Measurements from ENCODE around the gene PHGDH. TPM values are rescaled to one million over a fixed set of nuclear protein-coding genes. Genes with fewer than 3 reads are reported as not detected.

PHGDH gene
- total RNA-seq, 1 donor from 2014 or later = 371 TPM

DNA sequence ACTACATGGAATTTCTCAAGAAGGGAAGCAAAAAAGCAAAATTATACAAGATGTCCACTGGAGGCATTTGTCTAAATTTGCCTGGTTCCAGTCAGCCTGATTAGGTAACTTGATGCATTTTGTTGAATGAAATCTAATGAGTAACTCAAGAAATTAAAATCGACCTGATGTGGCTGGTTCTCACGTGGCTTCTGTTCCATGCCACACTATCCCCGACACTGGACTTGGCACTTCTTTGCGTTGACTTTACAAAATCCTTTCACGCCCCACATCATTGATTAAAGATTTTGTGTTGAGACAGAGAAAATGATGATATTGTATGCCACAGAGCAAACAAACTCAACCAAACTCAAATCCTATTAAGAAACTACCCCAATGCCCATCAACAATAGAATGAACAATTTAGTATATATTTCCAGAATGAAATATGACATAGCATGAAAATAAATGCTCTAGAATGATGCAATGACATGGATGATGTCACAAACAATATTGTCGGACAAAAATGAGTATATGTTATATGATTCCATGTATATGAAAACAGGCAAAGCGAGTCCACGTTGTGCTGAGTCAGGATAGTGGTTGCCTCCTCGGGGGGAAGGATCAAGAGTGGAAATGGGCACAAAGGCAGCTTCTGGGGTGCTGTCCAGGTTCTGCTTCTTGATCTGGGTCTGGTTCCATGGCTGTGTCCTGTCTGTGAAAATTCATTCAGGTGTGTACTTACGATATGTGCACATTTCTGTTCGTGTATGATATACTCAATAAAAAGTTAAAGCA lies 69.9 kb downstream of the PHGDH start:
- no peak for FAIRE-seq
- no peak overlapping the region for H3K4me2 ChIP-seq (ENCODE audit: low read length)
- H3K4me1 Mint-ChIP-seq (ENCODE audit: low read depth, unreplicated experiment) = peaks cover 6% of the 10 kb centered on the region

DNA sequence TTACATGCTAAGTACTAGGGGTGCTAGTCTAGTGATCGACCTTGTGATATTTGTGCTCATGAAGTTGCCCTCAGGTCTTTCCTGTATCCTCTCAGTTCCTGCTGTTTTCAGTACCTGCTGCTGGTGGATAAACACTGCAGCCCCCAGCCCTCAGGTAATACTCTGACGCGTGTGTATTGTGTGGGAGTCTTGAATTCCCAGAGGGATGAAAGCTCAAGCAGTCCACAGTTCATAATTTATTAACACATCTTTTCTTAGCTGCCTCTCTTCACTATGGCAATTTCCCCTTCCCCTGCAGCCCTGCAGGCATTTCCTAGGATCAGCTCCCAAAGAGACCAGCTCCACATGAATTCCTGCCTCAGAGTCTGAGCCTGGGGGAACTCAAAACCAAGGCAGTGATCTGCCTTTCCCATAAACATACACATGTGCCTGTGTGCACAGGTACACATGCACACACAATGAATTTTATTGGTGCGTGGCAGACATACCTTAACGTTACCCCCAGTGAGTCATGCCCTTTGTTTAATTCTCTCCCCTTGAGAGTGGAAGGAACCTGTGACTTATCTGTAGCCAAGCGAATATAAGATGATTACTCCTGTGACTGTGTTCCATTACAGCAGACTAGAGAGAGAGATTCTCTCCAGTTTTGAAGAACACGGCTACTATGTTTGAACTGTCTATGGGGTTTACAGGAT lies 71.0 kb downstream of the PHGDH start:
- H2AFZ ChIP-seq (ENCODE audit: low read depth, low read length) = no peak overlapping the region
- no peak overlapping the region for H3K4me2 ChIP-seq (ENCODE audit: low read length)
- Mint-ChIP-seq H3K4me3 (ENCODE audit: unreplicated experiment) (no peak overlapping the region), H3K27me3 (ENCODE audit: low read depth, unreplicated experiment) (peaks cover 6% of the 10 kb centered on the region), H3K27ac (ENCODE audit: unreplicated experiment) (no peak overlapping the region), H3K4me1 (ENCODE audit: low read depth, unreplicated experiment) (peaks cover 9% of the 10 kb centered on the region), H3K36me3 (ENCODE audit: low read depth, unreplicated experiment) (peaks cover 2% of the 10 kb centered on the region), H3K9me3 (ENCODE audit: unreplicated experiment) (no peaks in the 10 kb centered on the region)
- no peaks in the 10 kb centered on the region for H3K79me2 ChIP-seq (ENCODE audit: insufficient read depth, low read length)
- H3K9ac ChIP-seq (ENCODE audit: low read length) = no peak overlapping the region
- DNase-seq (ENCODE audit: low read depth) (no peak), FAIRE-seq (no peak)
- no peaks in the 10 kb centered on the region for H3K4me1 ChIP-seq (ENCODE audit: insufficient read depth, low read length)
- TF ChIP-seq, protein P1, sequence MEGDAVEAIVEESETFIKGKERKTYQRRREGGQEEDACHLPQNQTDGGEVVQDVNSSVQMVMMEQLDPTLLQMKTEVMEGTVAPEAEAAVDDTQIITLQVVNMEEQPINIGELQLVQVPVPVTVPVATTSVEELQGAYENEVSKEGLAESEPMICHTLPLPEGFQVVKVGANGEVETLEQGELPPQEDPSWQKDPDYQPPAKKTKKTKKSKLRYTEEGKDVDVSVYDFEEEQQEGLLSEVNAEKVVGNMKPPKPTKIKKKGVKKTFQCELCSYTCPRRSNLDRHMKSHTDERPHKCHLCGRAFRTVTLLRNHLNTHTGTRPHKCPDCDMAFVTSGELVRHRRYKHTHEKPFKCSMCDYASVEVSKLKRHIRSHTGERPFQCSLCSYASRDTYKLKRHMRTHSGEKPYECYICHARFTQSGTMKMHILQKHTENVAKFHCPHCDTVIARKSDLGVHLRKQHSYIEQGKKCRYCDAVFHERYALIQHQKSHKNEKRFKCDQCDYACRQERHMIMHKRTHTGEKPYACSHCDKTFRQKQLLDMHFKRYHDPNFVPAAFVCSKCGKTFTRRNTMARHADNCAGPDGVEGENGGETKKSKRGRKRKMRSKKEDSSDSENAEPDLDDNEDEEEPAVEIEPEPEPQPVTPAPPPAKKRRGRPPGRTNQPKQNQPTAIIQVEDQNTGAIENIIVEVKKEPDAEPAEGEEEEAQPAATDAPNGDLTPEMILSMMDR (IDR thresholded peaks at IDR 0.05; ENCODE audit: insufficient read depth, low read depth, low read length) = no peak
- no peak for TF ChIP-seq EZH2 (IDR thresholded peaks at IDR 0.05; ENCODE audit: insufficient read depth, low read length)
- H3K27ac ChIP-seq (ENCODE audit: low read depth, low read length) = no peak overlapping the region
- no peaks in the 10 kb centered on the region for H3K36me3 ChIP-seq (ENCODE audit: insufficient read depth, low read length)
- no peak overlapping the region for H3K4me3 ChIP-seq (ENCODE audit: insufficient read depth, low read depth, low read length)
- peaks cover 16% of the 10 kb centered on the region for H3K27me3 ChIP-seq (ENCODE audit: insufficient read depth, low read length)
- H4K20me1 ChIP-seq (ENCODE audit: insufficient read depth, low read length) = no peaks in the 10 kb centered on the region
- no peaks in the 10 kb centered on the region for H3K9me3 ChIP-seq (ENCODE audit: insufficient read depth, low read depth, low read length)

More for the DNA sequence above, 69.9 kb downstream of the PHGDH start:
- H3K36me3 ChIP-seq (ENCODE audit: insufficient read depth, low read length) = no peaks in the 10 kb centered on the region
- Mint-ChIP-seq H3K9me3 (ENCODE audit: unreplicated experiment) (no peaks in the 10 kb centered on the region), H3K4me3 (ENCODE audit: unreplicated experiment) (no peak overlapping the region), H3K36me3 (ENCODE audit: low read depth, unreplicated experiment) (peaks cover 2% of the 10 kb centered on the region), H3K27me3 (ENCODE audit: low read depth, unreplicated experiment) (peaks cover 6% of the 10 kb centered on the region), H3K27ac (ENCODE audit: unreplicated experiment) (no peak overlapping the region)
- no peak overlapping the region for H3K4me3 ChIP-seq (ENCODE audit: insufficient read depth, low read depth, low read length)
- H3K9ac ChIP-seq (ENCODE audit: low read length) = no peak overlapping the region
- H3K27me3 ChIP-seq (ENCODE audit: insufficient read depth, low read length) = peaks cover 16% of the 10 kb centered on the region
- H3K9me3 ChIP-seq (ENCODE audit: insufficient read depth, low read depth, low read length) = no peaks in the 10 kb centered on the region
- H3K4me1 ChIP-seq (ENCODE audit: insufficient read depth, low read length) = no peaks in the 10 kb centered on the region
- H4K20me1 ChIP-seq (ENCODE audit: insufficient read depth, low read length) = no peaks in the 10 kb centered on the region
- TF ChIP-seq, protein P1 (IDR thresholded peaks at IDR 0.05; ENCODE audit: insufficient read depth, low read depth, low read length) = no peak
- no peak for TF ChIP-seq EZH2 (IDR thresholded peaks at IDR 0.05; ENCODE audit: insufficient read depth, low read length)
- no peaks in the 10 kb centered on the region for H3K79me2 ChIP-seq (ENCODE audit: insufficient read depth, low read length)
- no peak for DNase-seq (ENCODE audit: low read depth)
- no peak overlapping the region for H2AFZ ChIP-seq (ENCODE audit: low read depth, low read length)
- H3K27ac ChIP-seq (ENCODE audit: low read depth, low read length) = no peak overlapping the region

Measured in astrocyte (in vitro differentiated cells and primary cell).